Erythroblast (primary cell): ENCODE measurements around the gene AKAP8L.
"Not testable (repeated sequence)": the region's sequence is repeated elsewhere in the genome, so short reads cannot be mapped to it uniquely, and the experiment has no call there.

Experiments
- GATA1 ChIP-seq: IDR thresholded peaks from 2 replicates; pipeline ENCODE4 v1.6.1; 2011; ENCODE audit warnings: low read depth, mild to moderate bottlenecking, control low read depth, low read length, moderate library complexity
- POLR2A ChIP-seq: IDR thresholded peaks from 2 replicates; pipeline ENCODE4 v1.6.1; 2011; ENCODE audit warnings: mild to moderate bottlenecking, low read length

DNA sequence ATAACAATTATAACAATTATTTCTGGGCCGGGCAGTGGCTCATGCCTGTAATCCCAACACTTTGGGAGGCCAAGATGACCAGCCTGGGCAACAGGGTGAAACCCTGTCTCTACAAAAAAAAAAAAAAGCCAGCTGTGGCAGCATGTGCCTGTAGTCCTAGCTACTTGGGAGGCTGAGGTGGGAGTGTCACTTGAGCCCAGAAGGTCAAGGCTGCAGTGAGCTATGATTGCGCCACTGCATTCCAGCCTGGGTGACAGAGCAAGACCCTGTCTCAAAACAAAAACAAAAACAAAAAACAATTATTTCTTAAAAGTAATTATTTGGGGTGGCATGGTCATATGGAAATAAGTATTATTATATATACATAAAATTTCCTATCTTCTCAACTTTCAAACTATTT, 7.4 kb downstream of the AKAP8L start:
- TF ChIP-seq POLR2A, GATA1: not testable (repeated sequence)
